Trophoblast cell (in vitro differentiated cells and primary cell): Measurements from ENCODE around the gene ARHGAP42.

Experiments
- DNase-seq, 2 donors: peaks; one replicate each; pipeline ENCODE4 v3.0.0-alpha.2; 2016
- H2AFZ ChIP-seq: 2 replicates; pipeline ENCODE4 v1.6.1; 2013; ENCODE audit warnings: low read length, moderate library complexity, mild to moderate bottlenecking; ENCODE audit not compliant: insufficient read depth, poor library complexity
- H2AK5ac ChIP-seq: 2 replicates; pipeline ENCODE4 v1.6.1; 2013; ENCODE audit warnings: mild to moderate bottlenecking, low read length
- H2BK120ac ChIP-seq: 2 replicates; pipeline ENCODE4 v1.6.1; 2013; ENCODE audit warnings: low read length, mild to moderate bottlenecking, moderate library complexity; ENCODE audit not compliant: insufficient read depth, poor library complexity
- H2BK12ac ChIP-seq: 2 replicates; pipeline ENCODE4 v1.6.1; 2013; ENCODE audit warnings: mild to moderate bottlenecking, low read length, moderate library complexity
- H2BK5ac ChIP-seq: 2 replicates; pipeline ENCODE4 v1.6.1; 2013; ENCODE audit warnings: low read length, low read depth, moderate library complexity, mild to moderate bottlenecking; ENCODE audit not compliant: poor library complexity
- H3K14ac ChIP-seq: 2 replicates; pipeline ENCODE4 v1.6.1; 2013; ENCODE audit warnings: mild to moderate bottlenecking, low read length
- H3K18ac ChIP-seq: 2 replicates; pipeline ENCODE4 v1.6.1; 2013; ENCODE audit warnings: mild to moderate bottlenecking, low read length
- H3K23ac ChIP-seq: 2 replicates; pipeline ENCODE4 v1.6.1; 2013; ENCODE audit warnings: low read length
- H3K27ac ChIP-seq: 2 replicates; pipeline ENCODE4 v1.5.1; 2013; ENCODE audit warnings: low read depth, mild to moderate bottlenecking, inconsistent platforms, low read length, moderate library complexity
- H3K27me3 ChIP-seq: 2 replicates; pipeline ENCODE4 v1.6.1; 2013; ENCODE audit warnings: inconsistent platforms, mild to moderate bottlenecking, low read length, moderate library complexity; ENCODE audit not compliant: insufficient read depth
- H3K36me3 ChIP-seq, 2 experiments: 1 replicate in 1 of 2; 2 replicates in 1 of 2; pipeline ENCODE4 v1.6.1; 2013; ENCODE audit warnings: low read length in 2 of 2, mild to moderate bottlenecking in 2 of 2, moderate library complexity in 1 of 2; ENCODE audit not compliant: insufficient read depth in 2 of 2, control insufficient read depth in 1 of 2
- H3K4ac ChIP-seq: 2 replicates; pipeline ENCODE4 v1.6.1; 2013; ENCODE audit warnings: low read depth, mild to moderate bottlenecking, low read length, moderate library complexity
- H3K4me1 ChIP-seq, 2 experiments: 1 replicate in 1 of 2; 2 replicates in 1 of 2; pipeline ENCODE4 v1.6.1; 2013; ENCODE audit warnings: low read length in 2 of 2, mild to moderate bottlenecking in 2 of 2, moderate library complexity in 1 of 2; ENCODE audit not compliant: insufficient read depth in 2 of 2, control insufficient read depth in 1 of 2
- H3K4me2 ChIP-seq: 2 replicates; pipeline ENCODE4 v1.6.1; 2013; ENCODE audit warnings: inconsistent platforms, mild to moderate bottlenecking, low read length, moderate library complexity
- H3K4me3 ChIP-seq: 2 replicates; pipeline ENCODE4 v1.5.1; 2013; ENCODE audit warnings: mild to moderate bottlenecking, low read depth, low read length, inconsistent platforms
- H3K79me1 ChIP-seq: one replicate; pipeline ENCODE4 v1.6.1; 2013; ENCODE audit warnings: low read length
- H3K79me2 ChIP-seq: 2 replicates; pipeline ENCODE4 v1.6.1; 2013; ENCODE audit warnings: low read length, mild to moderate bottlenecking; ENCODE audit not compliant: control insufficient read depth, insufficient read depth, poor library complexity
- H3K9ac ChIP-seq: 2 replicates; pipeline ENCODE4 v1.6.1; 2013; ENCODE audit warnings: mild to moderate bottlenecking, low read length
- H3K9me3 ChIP-seq: 2 replicates; pipeline ENCODE4 v1.6.1; 2013; ENCODE audit warnings: low read depth, mild to moderate bottlenecking, control low read depth, inconsistent platforms, low read length; ENCODE audit not compliant: insufficient read depth
- H4K12ac ChIP-seq: 2 replicates; pipeline ENCODE4 v1.6.1; 2013; ENCODE audit warnings: low read depth, mild to moderate bottlenecking, low read length, moderate library complexity
- H4K8ac ChIP-seq: 2 replicates; pipeline ENCODE4 v1.6.1; 2013; ENCODE audit warnings: low read depth, mild to moderate bottlenecking, low read length, moderate library complexity
- H4K91ac ChIP-seq: one replicate; pipeline ENCODE4 v1.6.1; 2013; ENCODE audit warnings: low read depth, mild to moderate bottlenecking, low read length, moderate library complexity
- WGBS: extraction: QIAGEN DNeasy Blood & Tissue Kit; methylation state at CpG from one replicate; pipeline ENCODE4 v1.1.7; 2013; ENCODE audit warnings: missing lambda C conversion rate; ENCODE audit not compliant: insufficient read length, insufficient coverage; ENCODE audit errors: extremely low coverage; 5-methylcytosine and 5-hydroxymethylcytosine counted together

ARHGAP42 gene

DNA sequence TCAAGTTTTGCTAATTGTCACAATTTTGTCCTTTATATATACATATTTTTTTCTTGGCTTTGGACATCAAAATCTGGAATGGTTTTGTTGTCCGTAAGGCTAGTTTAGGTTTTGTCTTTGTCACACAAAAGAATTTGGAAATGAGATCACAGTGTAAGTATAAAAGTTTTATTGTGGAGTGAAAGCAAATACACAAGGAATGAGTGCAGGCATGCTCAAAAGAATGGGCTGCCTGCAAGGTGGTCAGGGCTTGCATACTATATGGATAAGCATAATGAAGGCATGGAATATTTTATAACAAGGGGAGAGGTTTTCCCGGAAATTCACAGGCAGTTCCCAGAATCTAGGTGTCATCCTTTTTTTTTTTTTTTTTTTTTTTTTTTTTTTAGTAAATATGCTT is 150.2 kb downstream of the ARHGAP42 start:
- no peaks in the 10 kb centered on the region for H3K36me3 ChIP-seq
- no peak overlapping the region for H3K14ac ChIP-seq
- H2AK5ac ChIP-seq = no peak overlapping the region
- DNase-seq = no peak
- no peaks in the 10 kb centered on the region for H3K79me2 ChIP-seq
- no peak overlapping the region for H2BK12ac ChIP-seq
- no peak overlapping the region for H3K23ac ChIP-seq
- no peak overlapping the region for H4K12ac ChIP-seq
- no peak overlapping the region for H3K18ac ChIP-seq
- H2BK5ac ChIP-seq = no peak overlapping the region
- no peaks in the 10 kb centered on the region for H3K27me3 ChIP-seq
- no peak overlapping the region for H4K8ac ChIP-seq
- peaks cover 0 to 2% of the 10 kb centered on the region in 2 experiments for H3K4me1 ChIP-seq
- H4K91ac ChIP-seq = no peak overlapping the region
- no peak overlapping the region for H2BK120ac ChIP-seq
- H3K4me3 ChIP-seq = no peak overlapping the region
- no peak overlapping the region for H3K4me2 ChIP-seq
- no peaks in the 10 kb centered on the region for H3K9me3 ChIP-seq
- H2AFZ ChIP-seq = no peak overlapping the region
- no peaks in the 10 kb centered on the region for H3K79me1 ChIP-seq
- H3K9ac ChIP-seq = no peak overlapping the region
- H3K27ac ChIP-seq = no peak overlapping the region
- no peak overlapping the region for H3K4ac ChIP-seq
- no CpG with 5 or more reads among the region's 2 CpGs for WGBS

DNA sequence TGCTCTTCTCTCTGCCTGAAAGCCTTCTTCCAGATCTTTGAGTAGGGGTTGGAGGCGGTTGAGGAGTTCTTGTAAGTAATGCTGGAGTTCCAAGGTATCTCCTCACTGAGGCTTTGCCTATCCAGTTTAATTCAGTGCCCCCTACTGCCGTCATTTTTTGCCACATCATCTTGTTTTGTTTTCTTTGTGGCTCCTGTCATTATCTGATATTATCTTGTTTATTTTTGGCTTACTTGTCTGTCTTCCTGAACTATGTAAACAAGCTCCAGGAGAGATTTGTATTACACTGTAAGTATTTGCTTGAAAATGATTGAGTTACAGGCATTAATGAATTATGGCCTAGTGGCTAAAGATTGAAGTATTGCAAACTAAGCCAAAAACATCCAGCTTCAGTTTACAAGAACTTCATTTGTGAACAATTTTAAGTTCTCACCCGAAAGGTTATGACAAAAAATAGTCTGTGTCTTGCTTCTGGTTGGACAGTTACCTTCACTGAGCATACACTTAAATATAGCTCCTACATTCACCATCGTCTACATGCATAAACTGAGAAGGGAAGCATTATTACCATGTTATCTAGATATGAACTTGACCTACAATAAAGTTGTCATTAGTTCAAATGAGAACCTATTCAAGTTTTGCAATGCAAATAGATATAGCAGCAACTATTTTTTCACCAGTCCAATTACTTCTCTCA is 154.8 kb downstream of the ARHGAP42 start:
- no peak overlapping the region for H3K27ac ChIP-seq
- H2AK5ac ChIP-seq = no peak overlapping the region
- H3K9ac ChIP-seq = no peak overlapping the region
- H3K27me3 ChIP-seq = no peaks in the 10 kb centered on the region
- H3K4ac ChIP-seq = no peak overlapping the region
- H4K91ac ChIP-seq = no peak overlapping the region
- no peak overlapping the region for H3K4me3 ChIP-seq
- H3K23ac ChIP-seq = no peak overlapping the region
- no peaks in the 10 kb centered on the region for H3K36me3 ChIP-seq
- no peak overlapping the region for H4K12ac ChIP-seq
- DNase-seq = no peak
- no peak overlapping the region for H2BK120ac ChIP-seq
- H3K9me3 ChIP-seq = no peaks in the 10 kb centered on the region
- H3K4me1 ChIP-seq = peaks cover 0 to 2% of the 10 kb centered on the region in 2 experiments
- H3K79me1 ChIP-seq = no peaks in the 10 kb centered on the region
- no peak overlapping the region for H4K8ac ChIP-seq
- no peak overlapping the region for H2AFZ ChIP-seq
- H2BK5ac ChIP-seq = no peak overlapping the region
- no peak overlapping the region for H3K14ac ChIP-seq
- H3K18ac ChIP-seq = no peak overlapping the region
- WGBS = no CpG with 5 or more reads among the region's 4 CpGs
- H3K79me2 ChIP-seq = no peaks in the 10 kb centered on the region
- H3K4me2 ChIP-seq = no peak overlapping the region
- H2BK12ac ChIP-seq = no peak overlapping the region

DNA sequence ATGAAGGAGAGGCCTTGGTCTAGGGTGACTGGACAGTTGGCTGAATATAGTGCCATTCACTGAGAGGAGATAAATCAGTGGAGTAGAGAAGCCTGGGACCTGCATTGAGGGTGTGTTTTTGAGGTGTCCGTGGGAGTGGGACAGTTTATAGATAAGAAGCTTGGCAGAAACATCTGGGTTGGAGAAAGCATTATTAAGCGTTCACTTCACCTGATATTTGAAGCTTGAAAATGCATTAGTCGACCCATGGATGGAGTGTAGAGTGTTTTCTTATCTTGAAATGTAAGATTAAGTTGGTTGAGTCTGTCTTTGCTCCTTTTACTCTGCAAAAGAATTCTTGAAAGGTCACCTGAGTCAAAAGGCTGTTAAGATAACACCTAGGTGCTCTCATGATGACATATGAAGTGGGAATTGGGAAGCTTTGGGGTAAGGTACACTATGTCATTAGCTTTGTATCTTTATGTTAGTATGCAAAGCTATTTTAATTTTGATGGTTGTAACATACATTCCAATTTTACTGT is 160.7 kb downstream of the ARHGAP42 start:
- Histone ChIP-seq H2AFZ (no peak overlapping the region), H4K12ac (no peak overlapping the region), H3K27ac (no peak overlapping the region), H3K9me3 (no peaks in the 10 kb centered on the region), H3K14ac (no peak overlapping the region), H3K4me1 (no peaks in the 10 kb centered on the region), H3K18ac (no peak overlapping the region), H2AK5ac (no peak overlapping the region), H2BK120ac (no peak overlapping the region), H3K79me1 (no peaks in the 10 kb centered on the region), H3K27me3 (no peaks in the 10 kb centered on the region), H4K91ac (no peak overlapping the region), H3K36me3 (no peaks in the 10 kb centered on the region), H3K79me2 (no peaks in the 10 kb centered on the region), H3K23ac (no peak overlapping the region), H3K4ac (no peak overlapping the region), H2BK5ac (no peak overlapping the region), H3K9ac (no peak overlapping the region), H2BK12ac (no peak overlapping the region), H4K8ac (no peak overlapping the region), H3K4me2 (no peak overlapping the region), H3K4me3 (no peak overlapping the region)
- no CpG with 5 or more reads among the region's 3 CpGs for WGBS
- no peak for DNase-seq

DNA sequence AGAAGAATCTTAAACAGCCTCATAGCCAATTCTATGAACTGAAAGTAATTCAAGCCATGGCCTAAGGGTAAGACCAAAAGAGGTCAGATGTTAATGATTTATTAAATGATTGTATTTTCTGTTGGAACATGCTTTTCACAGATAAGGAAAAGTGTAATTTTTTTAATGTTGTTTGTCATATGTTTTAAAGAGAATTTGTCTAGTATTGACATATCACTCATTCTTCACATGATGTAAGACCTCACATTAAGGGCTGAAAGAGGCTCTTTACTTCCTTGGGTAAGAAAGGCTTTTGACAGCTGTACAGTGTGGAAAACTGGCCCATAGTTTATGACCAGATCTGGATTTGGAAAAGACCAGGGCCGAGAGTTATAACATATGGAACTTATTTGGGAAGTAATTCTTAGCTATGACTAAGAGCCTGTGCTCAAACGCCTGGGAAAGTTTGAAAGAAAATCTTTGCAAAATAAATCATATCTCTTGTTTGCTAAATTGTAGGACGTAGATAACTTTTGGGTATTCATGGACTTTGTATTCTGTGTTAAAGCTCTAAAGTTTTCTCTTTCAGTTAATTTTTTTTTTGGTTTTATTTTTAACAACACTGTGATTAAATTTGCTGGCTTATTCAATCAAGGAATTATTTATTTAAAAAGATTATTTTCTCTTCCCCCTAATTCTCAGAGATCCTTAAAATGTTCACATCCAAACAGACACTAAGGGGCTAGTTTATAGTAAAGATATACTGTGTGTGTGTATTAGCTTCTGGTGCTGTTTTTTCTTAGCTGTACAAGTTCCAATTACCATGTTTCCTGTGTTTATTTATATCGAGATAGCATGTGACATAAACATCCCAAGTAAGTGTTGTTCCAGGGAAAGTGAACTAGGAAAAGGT is 162.2 kb downstream of the ARHGAP42 start:
- Histone ChIP-seq H3K36me3 (no peaks in the 10 kb centered on the region), H3K4ac (no peak overlapping the region), H3K4me2 (no peak overlapping the region), H4K8ac (no peak overlapping the region), H3K18ac (no peak overlapping the region), H4K91ac (no peak overlapping the region), H2BK120ac (no peak overlapping the region), H3K27ac (no peak overlapping the region), H2BK12ac (no peak overlapping the region), H3K4me1 (no peaks in the 10 kb centered on the region), H3K79me2 (no peaks in the 10 kb centered on the region), H3K14ac (no peak overlapping the region), H3K9ac (no peak overlapping the region), H3K9me3 (no peaks in the 10 kb centered on the region), H2AFZ (no peak overlapping the region), H3K79me1 (no peaks in the 10 kb centered on the region), H3K23ac (no peak overlapping the region), H4K12ac (no peak overlapping the region), H2BK5ac (no peak overlapping the region), H3K4me3 (no peak overlapping the region), H3K27me3 (no peaks in the 10 kb centered on the region), H2AK5ac (no peak overlapping the region)
- peak in 1 of 2 donors; percentile 34 for DNase-seq
- no CpG with 5 or more reads among the region's 4 CpGs for WGBS
